CD4-positive, alpha-beta T cell treated with Interferon alpha-2 for 1 hour (primary cell): ENCODE results near the gene GSAP.
A peak's percentile ranks its signal among the peaks of the same experiment; 100 is the strongest.
"Not testable (repeated sequence)": the region's sequence is repeated elsewhere in the genome, so short reads cannot be mapped to it uniquely, and the experiment has no call there.

Experiments used
- DNase-seq, 2 donors: peaks; one replicate each; pipeline ENCODE4 v3.0.0-alpha.2; 2020 to 2022

Gene GSAP

DNA sequence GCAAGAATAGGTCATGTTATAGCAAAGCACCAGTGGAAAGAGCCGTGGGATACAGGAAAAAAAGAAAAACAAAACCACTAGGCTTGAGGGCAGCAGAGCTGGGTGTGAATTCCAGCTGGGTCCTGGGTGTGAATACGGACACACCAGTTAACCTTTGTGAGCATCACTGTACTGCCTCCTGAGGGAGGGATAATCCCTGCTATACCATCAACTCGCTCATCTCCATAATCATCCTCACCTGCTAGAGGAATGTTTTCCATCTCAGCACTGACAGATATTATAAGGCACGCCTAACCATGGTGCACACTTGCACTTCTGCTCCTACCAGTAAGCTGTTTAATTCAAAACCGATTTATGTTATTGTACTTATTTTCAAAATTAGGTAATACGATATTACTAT, 62.2 kb downstream of the GSAP start:
- DNase-seq = no peak

DNA sequence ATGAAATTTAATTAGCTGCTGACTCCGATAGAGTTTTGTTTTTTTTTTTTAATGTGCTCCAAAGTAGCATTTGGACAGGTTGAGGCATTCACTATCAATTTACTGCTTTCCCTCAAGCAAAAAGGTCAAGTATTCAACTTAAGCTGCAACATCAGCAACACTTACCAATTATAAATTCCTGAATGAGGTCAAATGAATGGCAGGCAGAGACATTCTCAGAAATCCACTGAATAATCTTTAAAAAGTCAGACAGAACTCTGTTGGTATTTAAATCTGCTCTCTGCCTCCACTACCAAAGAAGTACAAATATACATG, 62.8 kb downstream of the GSAP start:
- DNase-seq = no peak

- DNase-seq = peak in 1 of 2 donors; percentile 22
Measured at GRCh38 chr7:77352665-77353406, 63.3 kb downstream of the GSAP start.

DNA sequence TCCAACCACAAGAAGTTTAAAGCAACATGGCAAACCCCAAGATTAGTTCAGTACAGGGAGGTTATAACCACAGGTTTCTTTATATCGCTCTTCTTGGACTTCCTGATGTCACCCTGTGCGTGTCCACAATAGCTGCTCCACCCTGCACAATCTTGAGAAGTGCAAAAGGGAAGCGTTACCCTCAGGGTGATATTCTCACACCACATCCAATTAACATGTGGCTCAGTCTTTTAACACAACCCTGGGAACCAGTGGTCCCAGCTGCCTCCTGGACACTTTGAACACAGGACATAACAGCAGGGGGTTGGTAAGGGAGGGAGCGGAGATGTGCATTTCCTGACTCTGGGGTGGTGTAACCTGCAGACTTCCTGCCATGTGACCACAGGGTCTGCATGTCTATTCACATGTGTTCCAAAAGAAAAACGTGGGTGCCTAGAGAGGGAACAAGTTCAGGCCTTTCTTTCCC, 64.6 kb downstream of the GSAP start:
- peak; percentile 55 to 73 for DNase-seq

DNA sequence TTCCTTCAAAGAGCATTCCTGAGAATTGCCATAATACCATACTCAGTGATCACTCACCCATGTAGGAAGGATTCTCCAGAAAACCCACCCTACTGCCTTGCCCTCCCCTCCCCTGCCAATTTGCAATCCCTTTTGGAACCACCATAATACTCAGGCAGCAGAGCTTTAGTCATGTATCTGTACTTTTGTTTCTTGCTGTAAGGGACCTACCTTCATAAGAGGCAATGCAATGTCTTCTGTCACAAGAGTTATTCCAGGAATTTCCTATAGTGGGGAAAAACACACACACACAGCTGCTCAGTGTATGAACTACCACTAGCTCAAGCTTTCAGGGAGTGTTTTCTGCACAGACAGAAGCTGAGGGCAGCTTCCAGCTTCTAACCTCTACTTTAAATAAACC, 67.0 kb downstream of the GSAP start:
- DNase-seq = no peak

DNA sequence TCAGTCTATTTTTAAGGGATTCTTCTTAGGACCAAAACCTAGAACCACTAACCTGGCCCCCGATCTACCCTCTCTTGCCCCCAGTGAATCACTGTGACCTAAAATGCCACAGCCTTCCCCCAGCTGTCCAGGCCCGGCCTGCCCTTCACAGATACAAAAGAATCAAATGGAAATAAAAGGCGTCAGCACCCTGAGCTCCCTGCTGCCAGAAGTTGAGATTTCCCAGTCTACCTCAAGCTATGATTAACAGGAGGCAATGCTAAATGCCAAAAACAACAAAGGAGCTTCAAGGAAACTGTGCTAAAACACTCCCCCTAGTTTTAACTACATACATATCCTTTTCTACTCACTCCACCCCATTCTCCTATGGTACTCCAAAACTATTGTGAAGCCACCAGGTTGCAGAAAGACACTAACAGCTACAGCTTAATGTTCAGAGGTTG, 67.8 kb downstream of the GSAP start:
- DNase-seq = no peak

DNA sequence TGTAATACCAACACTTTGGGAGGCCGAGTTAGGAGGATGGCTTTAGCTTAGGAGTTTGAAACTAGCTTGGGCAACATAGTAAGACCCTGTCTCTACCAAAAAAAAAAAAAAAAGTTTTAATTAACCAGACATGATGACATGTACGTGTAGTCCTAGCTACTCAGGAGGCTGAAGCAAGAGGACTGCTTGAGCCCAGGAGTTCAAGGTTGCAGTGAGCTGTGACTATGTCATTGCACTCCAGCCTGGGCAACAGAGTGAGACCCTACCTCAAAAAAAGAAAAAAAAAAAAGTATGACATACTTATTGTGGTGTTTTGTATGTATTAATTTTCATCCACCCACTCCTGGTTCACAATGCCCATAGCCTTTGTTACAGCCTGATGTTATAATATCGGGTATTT, 69.7 kb downstream of the GSAP start:
- no peak for DNase-seq

DNA sequence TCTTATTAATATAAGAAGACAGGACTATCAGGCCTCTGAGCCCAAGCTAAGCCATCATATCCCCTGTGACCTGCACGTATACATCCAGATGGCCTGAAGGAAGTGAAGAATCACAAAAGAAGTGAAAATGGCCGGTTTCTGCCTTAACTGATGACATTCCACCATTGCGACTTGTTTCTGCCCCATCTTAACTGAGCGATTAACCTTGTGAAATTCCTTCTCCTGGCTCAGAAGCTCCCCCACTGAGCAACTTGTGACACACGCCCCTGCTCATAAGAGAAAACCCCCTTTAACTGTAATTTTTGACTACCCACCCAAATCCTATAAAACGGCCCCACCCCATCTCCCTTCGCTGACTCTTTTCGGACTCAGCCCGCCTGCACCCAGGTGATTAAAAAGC, 70.7 kb downstream of the GSAP start:
- not testable (repeated sequence) for DNase-seq

GRCh38 chr7:77339726-77340125, 76.4 kb downstream of the GSAP start:
- no peak for DNase-seq

- peak in 1 of 2 donors; percentile 23 for DNase-seq
Measured at GRCh38 chr7:77338883-77339629, 77.1 kb downstream of the GSAP start.

DNA sequence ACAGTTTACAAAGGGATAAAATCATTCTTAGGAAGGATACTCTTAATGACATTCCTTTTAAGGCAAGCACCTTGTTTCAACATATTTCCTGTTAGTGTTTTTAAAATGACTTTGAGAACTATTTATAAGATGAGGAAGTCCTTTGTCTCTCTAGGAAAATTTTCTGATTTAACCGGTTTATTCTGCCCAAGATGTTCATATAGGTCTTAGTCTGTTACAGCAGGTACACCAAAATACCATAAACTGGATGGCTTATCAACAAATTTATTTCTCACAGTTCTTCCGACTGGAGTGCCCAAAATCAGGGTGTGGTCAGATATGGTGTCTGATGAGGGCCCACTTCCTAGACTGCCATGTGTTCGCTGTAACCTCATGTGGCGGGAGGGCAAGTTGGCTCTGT, 77.9 kb downstream of the GSAP start:
- no peak for DNase-seq

DNA sequence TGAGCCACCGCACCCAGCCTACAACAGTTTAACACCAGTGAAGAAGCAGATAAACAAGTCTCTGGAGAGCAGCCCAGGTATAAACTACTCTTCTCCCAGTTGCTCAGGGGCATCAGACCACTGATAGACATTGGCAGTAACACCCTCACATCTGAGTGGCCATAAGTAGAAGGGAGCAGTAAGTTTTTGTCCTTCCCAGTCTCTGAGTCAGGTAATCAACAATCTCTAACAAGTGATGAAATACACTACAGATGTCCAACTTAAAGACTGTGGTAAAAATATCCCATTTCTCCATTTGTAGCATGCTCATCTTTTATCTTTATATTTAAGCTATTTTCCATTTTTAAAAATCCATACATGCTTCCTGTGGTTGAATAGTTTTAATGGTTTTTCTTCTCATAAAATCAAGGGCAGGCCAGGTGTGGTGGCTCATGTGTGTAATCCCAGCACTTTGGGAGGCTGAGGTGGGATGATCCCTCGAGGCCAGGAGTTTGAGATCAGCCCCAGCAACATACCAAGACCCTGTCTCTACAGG, 78.6 kb downstream of the GSAP start:
- no peak for DNase-seq

DNA sequence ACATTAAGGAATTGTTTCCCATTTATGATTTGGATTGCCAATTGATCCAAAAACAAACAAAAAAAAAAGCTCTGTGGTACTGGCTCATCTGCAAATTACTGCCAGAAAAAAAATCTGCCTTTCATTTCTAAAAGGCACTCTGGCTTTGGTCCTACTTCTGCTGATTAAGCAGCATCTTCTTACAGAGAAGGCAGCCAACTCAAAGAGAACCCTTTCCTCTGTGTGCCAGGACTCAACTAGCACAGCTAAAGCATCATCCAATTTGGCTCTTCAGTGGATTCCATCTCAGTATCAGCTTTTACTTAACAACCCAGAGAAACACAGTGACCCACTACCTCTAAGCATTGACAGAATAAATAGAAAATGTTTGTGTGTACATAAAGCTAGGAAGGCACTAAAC, 80.6 kb downstream of the GSAP start:
- DNase-seq = no peak

DNA sequence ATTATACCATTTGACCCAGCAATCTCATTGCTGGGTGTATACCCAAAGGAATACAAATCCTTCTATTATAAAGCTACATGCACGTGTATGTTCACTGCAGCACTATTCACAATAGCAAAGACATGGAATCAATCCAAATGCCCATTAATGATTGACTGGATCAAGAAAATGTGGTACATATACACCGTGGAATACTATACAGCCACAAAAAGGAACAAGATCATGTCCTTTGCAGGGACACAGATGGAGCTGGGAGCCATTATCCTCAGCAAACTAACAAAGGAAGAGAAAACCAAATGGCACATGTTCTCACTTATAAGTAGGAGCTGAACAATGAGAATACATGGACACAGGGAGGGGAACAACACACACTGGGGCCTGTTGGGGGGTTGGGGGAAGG, 82.1 kb downstream of the GSAP start:
- not testable (repeated sequence) for DNase-seq

- peak; percentile 58 to 78 for DNase-seq
Measured at GRCh38 chr7:77331938-77332695, 84.0 kb downstream of the GSAP start.

- peak; percentile 38 to 54 for DNase-seq
Measured at GRCh38 chr7:77330169-77330882, 85.8 kb downstream of the GSAP start.

DNA sequence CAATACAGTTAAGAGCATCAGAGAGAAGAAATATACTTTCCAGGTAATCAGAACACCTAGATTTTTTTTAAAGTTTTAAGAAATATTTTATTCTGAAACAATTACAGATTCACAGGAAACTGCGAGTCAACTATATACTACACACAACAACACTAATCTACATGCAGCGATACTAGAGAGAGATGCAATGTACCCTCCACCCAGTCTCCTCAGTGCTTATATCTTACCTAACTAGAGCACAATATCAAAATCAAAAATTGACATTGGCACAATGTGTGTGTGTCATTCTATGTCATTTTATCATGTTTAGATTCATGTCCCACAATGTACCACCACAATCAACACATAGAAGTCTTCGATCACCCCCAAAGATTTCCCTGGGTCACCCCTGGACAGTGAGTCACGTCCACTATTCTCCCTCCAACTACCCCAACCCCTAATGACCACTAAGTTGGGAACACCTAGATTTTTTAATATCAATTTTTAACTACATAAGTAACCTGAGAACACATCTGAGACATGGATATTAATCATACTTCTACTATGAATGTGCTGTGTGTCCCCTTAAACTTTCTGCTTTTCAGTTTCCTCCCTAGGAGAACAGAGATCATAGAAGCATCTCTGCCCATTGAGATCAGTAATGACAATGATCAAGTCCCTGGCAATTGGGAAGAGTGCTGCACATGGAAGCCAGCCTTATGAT, 86.5 kb downstream of the GSAP start:
- no peak for DNase-seq

GRCh38 chr7:77328669-77329068, 87.5 kb downstream of the GSAP start:
- no peak for DNase-seq

- DNase-seq = peak in 1 of 2 donors; percentile 35
Measured at GRCh38 chr7:77327932-77328628, 88.1 kb downstream of the GSAP start.

GRCh38 chr7:77327067-77327931, 88.8 kb downstream of the GSAP start:
- peak in 1 of 2 donors; percentile 45 for DNase-seq
